NCI-H748 treated with DMSO at 0.1 percent for 48 hours (cell line): ENCODE data around the gene LIX1.
"Not testable (repeated sequence)": the region's sequence is repeated elsewhere in the genome, so short reads cannot be mapped to it uniquely, and the experiment has no call there.

Experiments
- DNase-seq: peaks from one replicate; lab custom pipeline; 2025; lab: John Stamatoyannopoulos, UW

The LIX1 gene

DNA sequence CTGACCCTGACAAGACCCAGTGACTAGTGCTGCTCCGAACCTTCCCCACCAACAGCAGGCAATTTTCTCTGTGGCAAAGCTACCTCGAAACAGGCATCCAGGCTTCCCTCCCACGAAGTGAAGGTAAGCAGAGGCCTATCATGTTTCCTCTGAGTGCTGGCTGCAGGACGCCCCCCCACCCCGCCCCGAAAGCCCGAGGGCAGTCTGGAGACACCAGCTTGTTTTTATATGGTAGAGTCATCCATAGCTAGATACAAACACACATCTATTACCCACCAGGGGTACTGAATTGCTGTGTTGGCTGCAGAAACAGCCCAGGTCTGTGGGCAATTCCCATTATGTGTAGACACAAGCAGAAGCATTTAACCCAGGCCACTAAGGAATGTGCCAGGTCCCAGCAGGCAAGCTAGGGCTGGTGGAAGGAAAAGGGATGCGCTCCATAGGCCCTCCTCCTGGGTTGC is 40.4 kb downstream of the LIX1 start:
- no peak for DNase-seq

DNA sequence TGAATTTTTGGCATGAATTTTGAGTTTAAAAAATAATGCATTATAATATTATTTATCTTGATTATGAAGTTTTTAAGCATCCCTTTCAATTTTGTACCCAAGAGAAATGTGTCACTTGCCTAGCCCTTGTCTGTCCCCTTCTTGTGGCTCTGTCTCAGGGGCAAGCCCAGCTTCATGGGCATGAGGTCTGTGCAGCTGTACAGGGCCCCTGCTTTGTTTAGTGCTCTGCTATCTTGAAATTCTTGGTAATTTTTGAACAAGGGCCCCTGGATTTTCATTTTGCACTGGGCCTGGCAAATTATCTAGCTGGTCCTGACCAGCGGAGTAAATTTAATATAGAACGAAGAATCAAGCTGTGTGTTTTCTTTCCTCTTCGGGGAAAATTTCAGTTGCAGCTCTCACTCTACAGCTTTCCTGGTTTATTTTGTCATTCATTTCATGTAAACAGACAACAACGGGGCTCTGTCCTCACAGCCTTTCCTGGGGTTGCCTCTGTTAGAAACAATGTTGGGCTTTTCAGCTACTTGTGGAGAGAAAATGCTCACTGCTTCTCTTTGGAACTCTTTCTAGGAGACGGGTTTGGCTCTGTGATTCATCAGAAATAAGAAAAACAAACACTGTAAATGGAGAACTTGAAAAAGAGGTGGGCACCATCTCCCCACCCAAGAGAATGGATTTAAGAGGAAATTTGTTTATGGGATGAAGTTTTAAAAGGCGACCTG is 41.1 kb downstream of the LIX1 start:
- no peak for DNase-seq

DNA sequence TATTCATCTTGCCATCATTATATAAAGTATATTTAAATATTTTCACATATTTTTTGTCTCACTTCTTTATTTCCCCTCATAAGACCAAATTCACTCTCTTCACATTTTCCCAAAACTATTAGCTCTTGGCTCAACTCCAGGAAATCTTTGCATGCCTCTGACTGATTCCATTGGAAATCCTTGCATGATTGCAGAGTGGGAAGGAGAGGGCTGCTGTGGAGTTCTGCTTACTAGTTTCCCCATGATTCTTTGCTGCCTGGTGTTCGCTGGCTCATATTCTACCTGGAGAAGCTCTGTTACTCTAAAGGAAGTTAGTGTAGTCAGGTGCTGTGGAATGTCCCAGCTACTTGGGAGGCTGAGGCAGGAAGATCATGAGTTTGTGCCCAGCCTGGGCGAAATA is 41.9 kb downstream of the LIX1 start:
- DNase-seq: no peak

DNA sequence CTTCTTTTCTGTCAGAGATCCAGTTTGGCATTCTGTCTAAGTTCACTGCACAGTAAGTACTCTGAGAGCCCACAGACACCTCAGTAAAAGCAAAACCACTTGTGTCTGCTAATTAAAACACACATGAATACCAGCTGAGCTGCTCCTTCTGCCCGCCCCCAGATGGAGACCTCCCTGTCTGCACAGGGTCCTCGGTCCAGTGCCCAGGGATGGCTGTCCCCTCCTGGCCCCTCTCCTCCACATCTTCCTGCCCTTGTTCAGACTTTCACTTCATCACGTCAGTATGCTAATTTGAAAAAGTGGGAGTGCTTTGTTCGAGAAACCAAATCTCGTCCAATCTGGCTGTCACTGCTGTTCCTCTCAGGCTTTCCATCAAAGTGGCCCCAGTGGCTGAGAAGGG is 43.5 kb downstream of the LIX1 start:
- DNase-seq: no peak

DNA sequence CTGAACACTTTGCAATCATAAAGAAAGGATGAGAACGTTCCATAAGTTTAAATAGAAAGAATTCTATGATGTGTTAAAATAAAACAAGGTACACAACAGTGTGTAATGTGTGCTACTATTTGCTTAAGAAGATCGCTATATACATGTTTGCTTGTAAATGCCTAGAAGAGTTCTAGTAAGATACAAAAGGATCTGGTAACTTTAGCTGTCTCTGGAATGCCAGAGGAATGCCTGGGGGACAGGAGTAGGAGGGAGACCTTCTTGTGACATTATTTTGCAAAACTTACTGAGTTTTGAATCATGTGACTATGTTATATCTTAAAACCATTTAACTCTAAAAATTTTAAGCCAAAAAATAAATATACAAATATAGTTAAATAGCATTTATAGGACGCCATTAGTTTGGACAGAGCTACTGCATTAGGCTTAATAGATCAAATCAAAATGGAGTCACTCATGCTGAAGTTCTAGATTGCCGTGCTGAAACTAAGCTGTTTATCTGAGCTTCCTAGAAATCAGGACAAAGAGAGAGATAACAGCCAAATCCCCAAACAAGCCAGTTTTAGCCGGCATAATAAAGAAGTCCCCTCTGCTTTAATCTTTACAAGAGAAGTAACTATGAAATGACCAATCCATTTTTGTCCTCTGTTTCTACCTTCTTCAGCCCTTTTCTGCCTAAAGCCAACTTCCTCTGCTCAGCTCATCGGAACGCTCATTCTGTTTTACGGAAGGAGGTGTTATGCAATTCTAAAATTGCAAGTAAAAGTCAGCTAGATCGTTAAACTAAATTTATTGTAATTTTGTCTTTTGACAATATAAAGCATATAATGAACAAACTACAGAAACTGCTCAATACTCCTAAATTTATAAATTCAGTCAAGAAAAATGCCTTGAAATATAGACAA is 44.8 kb downstream of the LIX1 start:
- no peak for DNase-seq

DNA sequence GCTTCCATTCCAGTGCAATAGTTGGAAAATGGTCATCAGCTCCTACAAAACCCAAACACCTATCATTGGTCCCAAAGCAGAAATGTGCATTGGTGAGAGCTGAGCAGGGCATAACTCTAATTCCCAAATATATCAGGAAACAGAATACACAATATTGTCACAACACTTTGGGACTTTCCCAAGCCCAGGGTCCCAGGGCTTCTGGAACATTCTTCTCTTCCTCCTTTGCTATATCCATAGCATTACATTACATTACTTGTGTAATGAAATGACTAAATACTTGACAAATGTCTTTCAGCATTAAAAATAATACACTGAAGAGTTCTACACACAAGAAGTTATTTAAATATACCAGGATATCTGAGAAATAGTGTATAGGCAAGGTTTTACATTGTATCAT is 45.6 kb downstream of the LIX1 start:
- no peak for DNase-seq

DNA sequence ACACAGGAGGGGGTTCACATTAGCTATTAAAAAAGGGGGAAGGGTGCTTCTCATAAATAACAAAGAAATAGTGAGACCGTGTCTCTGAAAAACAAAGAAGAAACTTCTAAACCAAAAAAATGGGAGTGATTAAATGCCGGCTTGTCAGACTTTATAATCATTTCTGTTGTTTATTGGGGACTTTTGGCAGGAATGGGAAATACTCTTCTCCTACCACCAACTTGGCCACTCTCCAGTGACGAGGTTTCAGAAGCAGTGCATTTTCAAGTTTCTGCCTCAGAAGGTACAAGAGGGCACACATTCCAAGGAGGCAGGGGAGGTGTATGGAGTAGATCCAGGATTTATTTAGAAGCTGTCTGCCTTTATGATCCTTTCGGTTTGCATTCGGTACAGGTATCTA is 46.2 kb downstream of the LIX1 start:
- no peak for DNase-seq

DNA sequence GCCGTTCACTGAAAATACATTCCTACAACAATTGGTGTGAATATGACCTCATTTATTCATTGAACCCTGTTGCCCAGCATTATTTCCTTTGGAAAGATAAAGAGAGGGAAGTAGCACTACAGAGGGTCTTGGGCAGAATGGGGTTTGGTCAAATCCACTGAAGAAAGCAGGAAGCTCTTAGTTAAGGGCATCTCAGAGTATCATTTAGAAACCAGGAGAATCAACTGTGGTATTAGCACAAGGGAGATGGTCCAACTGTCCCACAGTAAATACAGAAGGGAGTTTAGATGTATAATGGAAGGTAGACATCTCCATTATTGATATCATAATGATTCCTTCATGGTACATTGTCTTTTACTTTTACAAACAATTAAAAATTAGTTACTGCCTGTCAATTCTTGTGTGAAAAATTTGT is 47.1 kb downstream of the LIX1 start:
- no peak for DNase-seq

DNA sequence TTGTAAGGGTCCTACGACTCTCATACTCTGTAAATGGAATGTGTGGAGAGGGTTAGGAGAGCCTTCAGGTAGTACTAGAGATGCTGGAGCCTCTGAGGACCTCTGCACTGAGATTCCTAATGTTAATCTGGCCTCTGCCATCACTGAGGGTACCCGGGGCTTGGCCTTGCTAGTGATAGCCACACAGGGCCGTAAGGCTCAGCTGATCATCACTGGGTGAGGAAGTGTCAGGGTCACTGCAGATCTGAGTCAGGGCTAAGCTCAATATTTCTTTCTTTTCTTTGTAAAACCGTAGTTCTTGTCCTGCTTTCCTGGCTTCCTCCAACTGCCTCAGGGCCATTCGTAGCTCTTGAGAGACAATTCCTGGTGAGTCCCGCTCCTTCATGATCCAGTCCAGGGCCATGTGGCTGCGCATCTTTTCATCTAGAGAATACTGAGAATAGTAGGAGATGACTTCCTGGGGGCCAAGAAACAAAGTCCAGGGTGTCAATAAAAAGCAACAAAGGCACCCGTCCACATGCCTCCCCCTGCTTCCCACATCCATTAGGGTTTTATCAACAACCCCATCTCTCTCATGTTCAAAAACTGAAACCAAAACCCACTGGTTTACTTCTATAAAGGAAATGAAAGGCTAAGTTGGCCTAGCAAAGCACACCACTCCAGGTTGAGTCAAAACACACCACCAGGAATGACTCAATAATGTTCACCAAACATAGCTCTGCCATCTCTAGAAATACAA is 47.7 kb downstream of the LIX1 start:
- DNase-seq: no peak

DNA sequence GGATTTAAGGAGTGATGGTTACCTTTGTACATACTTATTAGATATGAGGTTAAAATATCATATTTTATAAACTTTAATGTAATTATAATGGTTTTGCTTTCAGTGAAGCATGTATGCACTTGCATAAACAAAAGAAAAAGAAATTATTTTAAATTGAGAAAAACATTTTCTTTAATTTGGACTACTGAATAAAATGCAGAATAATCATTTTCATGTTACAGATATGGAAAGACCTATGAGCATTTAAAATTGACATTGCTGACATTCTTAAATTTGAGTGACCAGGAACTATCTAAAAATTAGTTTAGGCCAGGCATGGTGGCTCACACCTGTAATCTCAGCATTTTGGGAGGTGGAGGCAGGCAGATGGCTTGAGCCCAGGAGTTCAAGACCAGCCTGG is 49.2 kb downstream of the LIX1 start:
- no peak for DNase-seq

DNA sequence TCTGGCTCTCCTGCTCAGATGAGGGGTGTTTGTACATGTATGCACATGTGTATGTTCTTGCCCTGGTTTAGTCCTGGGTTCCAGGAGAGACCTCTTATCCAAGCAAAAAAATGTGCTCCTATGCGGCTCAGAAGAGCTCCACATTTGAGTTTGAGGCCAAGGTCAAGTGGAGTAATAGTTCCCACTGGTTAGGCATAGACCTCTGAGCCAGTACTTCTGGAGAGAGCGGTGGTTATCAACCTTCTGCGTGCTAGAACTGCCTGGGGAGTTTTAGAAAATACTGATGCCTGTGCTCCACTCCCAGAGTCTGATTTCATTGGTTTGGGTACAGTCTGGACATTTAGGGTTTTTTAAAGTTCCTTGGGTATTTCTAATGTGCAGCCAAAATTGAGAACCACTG is 51.5 kb downstream of the LIX1 start:
- DNase-seq: no peak

DNA sequence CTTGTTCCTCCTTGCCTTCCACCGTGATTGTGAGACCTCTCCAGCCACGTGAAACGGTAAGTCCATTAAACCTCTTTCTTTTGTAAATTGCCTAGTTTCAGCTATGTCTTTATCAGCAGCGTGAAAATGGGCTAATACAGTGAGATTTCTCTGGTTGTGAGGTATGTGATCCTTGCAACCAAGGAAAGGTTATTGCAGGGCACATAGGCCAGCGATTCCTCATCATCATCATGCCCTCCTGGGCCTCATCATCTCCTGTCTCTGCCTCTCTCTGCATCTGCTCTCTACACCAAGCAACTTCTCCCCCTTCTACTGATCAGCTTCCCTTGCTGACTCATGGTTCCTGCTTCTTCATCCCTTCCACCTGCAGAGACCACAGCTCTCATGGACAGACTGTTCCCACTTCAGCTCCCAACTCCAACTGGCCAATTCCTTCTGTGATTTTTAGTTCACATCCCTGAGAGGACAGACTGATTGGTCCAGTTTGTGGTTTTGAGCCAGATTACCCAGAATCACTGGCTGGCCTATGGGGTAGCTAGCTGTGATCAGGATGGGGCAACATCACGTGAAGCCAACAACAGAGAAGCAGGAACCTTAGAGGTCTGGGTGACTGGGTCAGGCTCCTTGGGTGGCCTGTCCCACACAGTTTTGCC is 53.1 kb downstream of the LIX1 start:
- no peak for DNase-seq

DNA sequence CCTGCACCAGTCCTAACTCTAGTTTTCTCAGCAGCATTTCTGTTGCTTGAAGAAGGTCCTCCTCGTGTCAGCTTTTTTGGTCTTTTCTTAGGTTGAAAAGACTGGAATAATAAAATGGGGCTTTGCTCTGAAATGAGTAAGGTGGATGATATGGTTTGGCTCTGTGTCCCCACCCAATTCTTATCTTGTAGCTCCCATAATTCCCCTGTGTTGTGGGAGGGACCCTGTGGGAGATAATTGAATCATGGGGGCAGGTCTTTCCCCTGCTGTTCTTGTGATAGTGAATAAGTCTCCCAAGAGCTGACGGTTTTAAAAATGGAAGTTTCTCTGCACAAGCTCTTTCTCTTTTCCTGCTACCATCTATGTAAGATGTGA is 53.6 kb downstream of the LIX1 start:
- DNase-seq: no peak

DNA sequence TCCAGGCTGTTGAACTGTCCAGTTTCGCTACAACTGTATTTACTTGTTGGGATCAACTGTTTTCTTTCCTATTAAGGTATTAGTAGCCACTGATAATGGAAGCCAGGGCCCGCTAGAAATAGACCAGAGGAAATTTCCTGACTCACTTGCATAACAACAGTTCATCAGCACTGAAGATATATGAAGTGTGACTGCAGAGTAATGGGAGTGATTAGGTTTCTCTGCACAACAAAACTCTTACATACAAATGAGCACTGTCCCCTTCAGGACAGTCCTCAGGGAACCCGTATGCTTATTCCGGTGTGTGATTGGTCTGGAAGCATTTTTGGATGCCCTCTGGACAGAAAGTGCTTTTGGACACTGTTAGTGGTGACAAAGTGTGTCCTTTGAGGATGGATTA is 55.3 kb downstream of the LIX1 start:
- DNase-seq: no peak

DNA sequence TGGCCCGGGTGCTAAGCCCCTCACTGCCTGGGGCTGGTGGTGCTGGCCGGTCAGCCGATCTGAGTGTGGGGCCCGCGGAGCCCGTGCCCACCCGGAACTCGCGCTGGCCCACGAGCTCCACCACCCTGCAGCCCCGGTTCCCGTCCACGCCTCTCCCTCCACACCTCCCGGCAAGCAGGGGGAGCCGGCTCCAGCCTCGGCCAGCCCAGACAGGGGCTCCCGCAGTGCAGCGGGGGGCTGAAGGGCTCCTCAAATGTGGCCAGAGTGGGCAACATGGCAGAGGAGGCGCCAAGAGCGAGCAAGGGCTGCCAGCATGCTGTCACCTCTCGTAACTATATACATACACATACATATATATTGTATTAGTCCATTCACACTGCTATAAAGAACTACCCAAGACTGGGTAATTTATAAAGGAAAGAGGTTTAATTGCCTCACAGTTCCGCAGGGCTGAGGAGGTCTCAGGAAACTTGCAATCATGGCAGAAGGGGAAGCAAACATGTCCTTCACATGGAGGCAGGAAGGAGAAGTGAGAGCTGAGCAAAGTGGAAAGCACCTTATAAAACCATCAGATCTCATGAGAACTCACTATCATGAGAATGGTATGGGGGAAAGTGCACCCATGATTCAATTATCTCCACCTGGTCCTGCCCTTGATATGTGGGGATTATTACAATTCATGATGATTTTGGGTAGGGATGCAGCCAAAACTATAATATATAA is 56.8 kb downstream of the LIX1 start:
- DNase-seq: no peak

DNA sequence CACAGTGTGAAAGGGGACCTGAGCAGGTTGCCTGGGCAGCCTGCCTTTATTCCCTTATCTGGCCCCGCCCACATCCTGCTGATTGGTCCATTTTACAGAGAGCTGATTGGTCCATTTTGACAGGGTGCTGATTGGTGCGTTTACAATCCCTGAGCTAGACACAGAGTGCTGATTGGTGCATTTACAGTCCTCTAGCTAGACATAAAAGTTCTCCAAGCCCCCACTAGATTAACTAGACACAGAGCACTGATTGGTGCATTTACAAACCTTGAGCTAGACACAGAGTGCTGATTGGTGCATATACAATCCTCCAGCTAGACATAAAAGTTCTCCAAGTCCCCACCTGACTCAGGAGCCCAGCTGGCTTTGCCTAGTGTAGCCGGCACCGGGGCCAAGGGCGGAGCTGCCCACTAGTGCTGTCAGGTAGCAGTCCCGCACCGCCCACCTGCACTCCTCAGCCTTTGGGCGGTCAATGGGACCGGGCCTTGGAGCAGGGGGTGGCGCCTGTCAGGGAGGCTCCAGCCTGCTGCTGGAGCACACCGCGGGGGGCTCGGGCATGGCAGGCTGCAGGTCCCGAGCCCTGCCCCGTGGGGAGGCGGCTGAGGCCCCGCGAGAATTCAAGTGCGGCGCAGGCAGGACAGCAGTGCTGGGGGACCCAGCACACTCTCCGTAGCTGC is 57.5 kb downstream of the LIX1 start:
- DNase-seq: not testable (repeated sequence)

DNA sequence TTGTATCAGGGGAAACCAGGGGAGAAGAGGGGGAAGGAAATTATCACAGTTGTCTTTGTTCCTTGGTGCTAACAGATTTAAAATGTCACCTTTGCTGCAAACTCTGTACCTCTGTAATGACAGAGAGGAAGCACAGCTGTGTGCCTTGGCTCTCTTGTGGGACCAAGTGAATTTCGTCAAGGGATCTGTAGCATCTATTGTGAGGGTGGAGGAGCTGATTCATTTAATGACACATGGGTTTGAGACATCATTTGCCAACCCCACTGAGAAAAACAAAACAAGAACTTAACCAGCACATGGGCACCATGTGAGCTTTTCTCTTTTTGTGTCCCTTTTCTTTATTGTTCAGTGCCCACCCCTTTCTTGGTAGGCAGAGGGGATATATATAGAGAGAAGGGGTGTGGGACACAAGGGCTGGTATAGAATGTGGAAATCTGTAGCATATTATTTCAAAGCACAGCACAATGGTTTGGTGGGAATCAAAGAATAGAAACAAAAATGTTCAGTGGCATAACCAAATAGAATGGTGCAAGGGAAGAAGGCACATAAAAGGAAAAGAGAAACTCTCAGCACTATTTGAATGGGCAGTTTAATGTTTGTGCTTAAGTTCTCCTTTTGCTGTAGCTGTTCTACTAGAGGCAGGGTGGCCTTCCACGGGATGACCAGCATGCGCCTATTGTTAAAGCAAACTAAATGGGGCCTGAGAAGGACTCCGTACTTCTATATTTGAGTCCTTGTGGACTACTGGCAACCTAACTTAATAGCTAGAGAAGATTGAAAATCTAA is 63.3 kb downstream of the LIX1 start:
- DNase-seq: no peak

DNA sequence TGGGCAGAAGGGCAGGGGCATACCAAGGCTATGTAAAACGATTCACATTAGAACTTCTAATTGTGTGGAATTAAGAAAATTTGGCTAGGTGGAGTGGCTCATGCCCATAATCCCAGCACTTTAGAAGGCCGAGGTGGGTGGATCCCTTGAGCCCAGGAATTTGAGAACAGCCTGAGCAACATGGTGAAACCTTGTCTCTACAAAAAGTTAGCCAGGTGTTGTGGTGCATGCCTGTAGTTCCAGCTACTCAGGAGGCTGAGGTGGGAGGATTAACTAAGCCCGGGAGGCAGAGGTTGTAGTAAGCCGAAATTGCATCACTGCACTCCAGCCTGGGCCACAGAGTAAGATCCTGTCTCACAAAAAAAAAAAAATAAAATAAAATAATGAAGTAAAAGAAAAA is 65.2 kb downstream of the LIX1 start:
- DNase-seq: no peak

DNA sequence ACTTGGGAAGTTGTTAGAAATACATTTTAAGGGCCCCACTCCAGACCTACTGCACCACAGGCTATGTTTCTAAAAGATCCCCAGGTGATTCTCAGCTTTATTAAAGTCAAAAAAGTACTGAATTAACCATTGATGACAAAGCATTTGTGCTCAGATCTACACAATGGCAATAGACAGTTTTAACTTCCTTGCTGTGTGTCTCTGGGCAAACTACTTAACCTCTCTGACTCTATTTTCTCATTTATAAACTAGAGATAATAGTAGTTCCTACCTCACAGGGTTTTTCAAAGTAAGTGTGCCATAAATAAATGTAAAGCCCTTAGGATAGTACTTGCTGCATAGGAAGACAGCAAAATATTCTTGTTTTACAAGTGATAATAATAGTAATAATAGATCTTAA is 66.3 kb downstream of the LIX1 start:
- DNase-seq: no peak

DNA sequence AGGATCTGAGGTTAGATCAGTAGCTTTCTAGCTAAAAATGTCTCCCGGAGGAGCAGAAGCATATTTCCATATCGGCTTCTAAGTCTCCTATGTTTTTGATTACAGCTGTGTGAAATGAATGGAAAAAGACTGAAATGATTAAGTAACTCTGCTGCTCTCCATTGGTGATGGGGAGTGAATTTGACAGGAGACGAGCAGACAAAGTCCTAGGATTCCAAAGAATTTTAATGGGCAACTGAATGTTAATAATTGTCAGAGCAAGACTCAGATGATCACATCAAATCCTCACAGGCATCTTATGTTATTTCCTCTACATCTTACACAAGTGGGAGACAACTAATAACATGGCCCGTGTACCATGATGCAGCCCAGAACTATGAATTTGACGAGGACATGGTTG is 66.8 kb downstream of the LIX1 start:
- no peak for DNase-seq
